Epithelial cell of proximal tubule (primary cell): ENCODE data around the gene LRIG1. TPM values are rescaled to one million over a fixed set of nuclear protein-coding genes. Genes with fewer than 3 reads are reported as not detected.

Experiments used
- DNase-seq: peaks from one replicate; pipeline ENCODE4 v3.0.0-alpha.2; 2011; ENCODE audit warnings: low read depth
- H3K4me3 ChIP-seq: 2 replicates; pipeline ENCODE4 v1.5.1; 2011; ENCODE audit warnings: low read depth, mild to moderate bottlenecking, low read length
- total RNA-seq: library from RNA; depleted of rRNA; stranded (reverse); fragments of >200 nt; gene quantifications from 2 replicates; pipeline ENCODE4 v1.2.3, GENCODE V29; 2015
- TF ChIP-seq, protein P1 (sequence below): conservative IDR thresholded peaks from 2 replicates; pipeline ENCODE4 v1.5.1; 2012; ENCODE audit warnings: low read depth, mild to moderate bottlenecking, low read length

Gene LRIG1
- total RNA-seq, 1 donor from 2014 or later, result 10.0 TPM

GRCh38 chr3:66350601-66351000, 150.2 kb downstream of the LRIG1 start:
- no peak overlapping the region for H3K4me3 ChIP-seq
- TF ChIP-seq, protein P1, sequence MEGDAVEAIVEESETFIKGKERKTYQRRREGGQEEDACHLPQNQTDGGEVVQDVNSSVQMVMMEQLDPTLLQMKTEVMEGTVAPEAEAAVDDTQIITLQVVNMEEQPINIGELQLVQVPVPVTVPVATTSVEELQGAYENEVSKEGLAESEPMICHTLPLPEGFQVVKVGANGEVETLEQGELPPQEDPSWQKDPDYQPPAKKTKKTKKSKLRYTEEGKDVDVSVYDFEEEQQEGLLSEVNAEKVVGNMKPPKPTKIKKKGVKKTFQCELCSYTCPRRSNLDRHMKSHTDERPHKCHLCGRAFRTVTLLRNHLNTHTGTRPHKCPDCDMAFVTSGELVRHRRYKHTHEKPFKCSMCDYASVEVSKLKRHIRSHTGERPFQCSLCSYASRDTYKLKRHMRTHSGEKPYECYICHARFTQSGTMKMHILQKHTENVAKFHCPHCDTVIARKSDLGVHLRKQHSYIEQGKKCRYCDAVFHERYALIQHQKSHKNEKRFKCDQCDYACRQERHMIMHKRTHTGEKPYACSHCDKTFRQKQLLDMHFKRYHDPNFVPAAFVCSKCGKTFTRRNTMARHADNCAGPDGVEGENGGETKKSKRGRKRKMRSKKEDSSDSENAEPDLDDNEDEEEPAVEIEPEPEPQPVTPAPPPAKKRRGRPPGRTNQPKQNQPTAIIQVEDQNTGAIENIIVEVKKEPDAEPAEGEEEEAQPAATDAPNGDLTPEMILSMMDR, result no peak
- DNase-seq, result no peak

DNA sequence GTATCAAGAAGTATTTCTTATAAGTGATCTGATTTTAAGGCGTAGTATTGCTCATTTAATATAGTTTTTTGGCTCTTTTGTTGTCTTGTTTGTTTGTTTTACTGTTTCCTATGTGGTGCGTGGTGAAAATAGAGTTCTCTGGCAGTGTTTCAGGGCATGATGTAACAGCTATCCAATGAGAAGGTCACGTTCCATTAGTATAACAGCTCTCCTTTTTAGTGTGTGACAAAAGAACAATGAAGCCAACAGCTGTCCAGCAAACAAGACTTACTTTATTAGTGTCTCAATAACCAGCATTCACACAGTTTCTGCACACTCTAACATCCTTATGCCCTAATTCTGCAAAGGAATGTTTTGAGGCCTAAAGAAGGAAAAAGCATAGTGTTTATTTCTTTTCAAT, 152.1 kb downstream of the LRIG1 start:
- TF ChIP-seq, protein P1, result no peak
- H3K4me3 ChIP-seq, result no peak overlapping the region
- DNase-seq, result no peak

- no peak for DNase-seq
- TF ChIP-seq, protein P1, result no peak
Measured at GRCh38 chr3:66344848-66345578, 155.8 kb downstream of the LRIG1 start.

GRCh38 chr3:66344391-66344811, 156.4 kb downstream of the LRIG1 start:
- TF ChIP-seq, protein P1, result no peak
- H3K4me3 ChIP-seq, result no peak overlapping the region
- no peak for DNase-seq

More at GRCh38 chr3:66344848-66345578, 155.8 kb downstream of the LRIG1 start:
- H3K4me3 ChIP-seq, result no peak overlapping the region

GRCh38 chr3:66342717-66343356, 158.0 kb downstream of the LRIG1 start:
- TF ChIP-seq, protein P1, result no peak

DNA sequence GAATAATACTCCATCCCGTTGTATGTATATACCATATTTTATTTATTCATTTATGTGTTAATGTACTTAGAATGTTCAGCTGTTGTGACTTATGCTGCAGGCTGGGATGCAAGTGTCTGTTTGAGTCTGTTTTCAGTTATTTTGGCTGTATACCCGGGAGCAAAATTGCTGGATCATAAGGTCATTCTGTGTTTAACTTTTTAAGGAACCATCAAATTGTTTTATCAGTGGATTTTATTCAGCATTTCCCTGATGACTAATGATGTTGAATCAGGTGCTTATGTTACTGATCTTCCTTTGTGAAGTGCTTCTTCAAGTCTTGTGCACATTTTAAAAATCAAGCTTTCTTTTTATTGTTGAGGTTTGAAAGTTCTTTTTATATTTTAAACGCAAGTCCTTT, 161.9 kb downstream of the LRIG1 start:
- no peak for DNase-seq
- H3K4me3 ChIP-seq, result no peak overlapping the region
- TF ChIP-seq, protein P1, result no peak

More at GRCh38 chr3:66342717-66343356, 158.0 kb downstream of the LRIG1 start:
- no peak for DNase-seq
- H3K4me3 ChIP-seq, result no peak overlapping the region

DNA sequence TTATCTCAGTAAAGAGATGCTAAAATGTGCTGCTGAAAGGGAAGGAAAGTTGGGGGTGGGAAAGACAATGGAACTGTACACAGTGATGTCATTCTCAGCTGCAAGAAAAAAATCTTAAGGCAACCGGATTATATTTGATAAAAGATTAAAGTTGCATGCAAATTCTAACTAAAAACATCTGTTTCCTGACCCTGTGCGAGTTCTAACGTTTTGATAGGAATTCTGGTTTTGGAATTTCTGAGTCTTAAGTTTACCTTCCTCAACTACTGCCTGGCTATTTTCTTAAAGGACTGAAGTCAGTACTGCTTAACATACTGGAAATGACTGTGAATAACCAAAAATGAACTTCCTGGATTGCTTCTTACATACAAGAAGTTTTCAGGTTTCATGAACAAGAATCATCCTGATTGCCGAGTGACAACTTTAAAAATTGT, 164.5 kb downstream of the LRIG1 start:
- TF ChIP-seq, protein P1, result no peak
- no peak for DNase-seq
- H3K4me3 ChIP-seq, result no peak overlapping the region
